IPS DF 19.7 (cell line): Measurements from ENCODE around the gene COL6A3.

Experiments used
- DNase-seq: peaks from one replicate; pipeline ENCODE4 v3.0.0-alpha.2; 2013; ENCODE audit warnings: low read depth, low spot score

COL6A3 gene

GRCh38 chr2:237297421-237298150 lies 116.4 kb downstream of the COL6A3 start:
- no peak for DNase-seq

- no peak for DNase-seq
Observed at GRCh38 chr2:237296756-237297155, 117.2 kb downstream of the COL6A3 start.

- no peak for DNase-seq
Observed at GRCh38 chr2:237295889-237296480, 118.0 kb downstream of the COL6A3 start.

- DNase-seq: no peak
Observed at GRCh38 chr2:237294460-237294859, 119.5 kb downstream of the COL6A3 start.

- DNase-seq: no peak
Observed at GRCh38 chr2:237293978-237294377, 120.0 kb downstream of the COL6A3 start.

GRCh38 chr2:237291138-237291792 lies 122.7 kb downstream of the COL6A3 start:
- no peak for DNase-seq

- DNase-seq: no peak
Observed at GRCh38 chr2:237290261-237290660, 123.7 kb downstream of the COL6A3 start.

GRCh38 chr2:237289139-237289538 lies 124.8 kb downstream of the COL6A3 start:
- no peak for DNase-seq

- DNase-seq: no peak
Observed at GRCh38 chr2:237287872-237288271, 126.1 kb downstream of the COL6A3 start.

GRCh38 chr2:237283131-237283928 lies 130.6 kb downstream of the COL6A3 start:
- DNase-seq: no peak

- no peak for DNase-seq
Observed at GRCh38 chr2:237282568-237283128, 131.3 kb downstream of the COL6A3 start.

- DNase-seq: no peak
Observed at GRCh38 chr2:237281836-237282306, 132.1 kb downstream of the COL6A3 start.

GRCh38 chr2:237280939-237281338 lies 133.0 kb downstream of the COL6A3 start:
- DNase-seq: no peak

GRCh38 chr2:237280229-237280628 lies 133.7 kb downstream of the COL6A3 start:
- DNase-seq: no peak

- DNase-seq: no peak
Observed at GRCh38 chr2:237279012-237279768, 134.8 kb downstream of the COL6A3 start.

GRCh38 chr2:237278568-237278967 lies 135.4 kb downstream of the COL6A3 start:
- no peak for DNase-seq

- no peak for DNase-seq
Observed at GRCh38 chr2:237276716-237277490, 137.1 kb downstream of the COL6A3 start.
